SH-SY5Y (cell line): ENCODE data around the gene RBFOX2.

Source experiments
- GATA2 ChIP-seq: IDR thresholded peaks from 2 replicates; pipeline ENCODE4 v1.6.1; 2011; ENCODE audit warnings: mild to moderate bottlenecking, low read depth, low read length
- GATA3 ChIP-seq: IDR thresholded peaks from 2 replicates; pipeline ENCODE4 v1.6.1; 2011; ENCODE audit warnings: low read depth, mild to moderate bottlenecking, low read length, moderate library complexity

DNA sequence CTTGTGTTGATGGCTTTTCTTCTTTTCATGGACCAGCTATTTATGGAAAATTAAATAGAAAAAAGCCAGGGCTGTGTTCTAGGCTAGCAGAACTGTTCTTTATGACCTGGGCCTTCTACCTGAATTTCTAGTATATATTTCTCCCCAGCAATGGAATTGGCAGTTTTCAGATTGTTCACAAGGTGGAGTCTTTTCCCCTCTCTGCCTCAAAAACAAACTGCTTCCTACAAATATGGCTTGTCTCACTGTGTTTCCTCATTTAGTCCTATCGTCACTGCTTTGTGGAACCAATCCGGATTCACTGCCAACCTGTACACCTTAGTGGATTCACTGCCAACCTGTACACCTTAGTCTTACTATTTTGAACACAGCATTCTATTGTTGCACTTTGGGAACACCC, 316.0 kb downstream of the RBFOX2 start:
- TF ChIP-seq GATA2 (no peak), GATA3 (no peak)
